Rectal smooth muscle tissue (tissue), 1 donor: ENCODE data around the gene NPB.
"Not testable (repeated sequence)": the region's sequence is repeated elsewhere in the genome, so short reads cannot be mapped to it uniquely, and the experiment has no call there.

Experiments
- H3K27ac ChIP-seq: one replicate; pipeline ENCODE4 v1.7.0; 2013; ENCODE audit warnings: low read depth, low read length, inconsistent platforms
- H3K27me3 ChIP-seq: one replicate; pipeline ENCODE4 v1.7.0; 2013; ENCODE audit warnings: low read length; ENCODE audit not compliant: control insufficient read depth, insufficient read depth
- H3K36me3 ChIP-seq: one replicate; pipeline ENCODE4 v1.7.0; 2013; ENCODE audit warnings: low read length; ENCODE audit not compliant: control insufficient read depth, insufficient read depth
- H3K4me1 ChIP-seq: one replicate; pipeline ENCODE4 v1.7.0; 2013; ENCODE audit warnings: low read length; ENCODE audit not compliant: control insufficient read depth, insufficient read depth
- H3K4me3 ChIP-seq: one replicate; pipeline ENCODE4 v1.7.0; 2013; ENCODE audit warnings: low read length
- H3K9ac ChIP-seq: one replicate; pipeline ENCODE4 v1.7.0; 2013; ENCODE audit warnings: low read length

Gene NPB

DNA sequence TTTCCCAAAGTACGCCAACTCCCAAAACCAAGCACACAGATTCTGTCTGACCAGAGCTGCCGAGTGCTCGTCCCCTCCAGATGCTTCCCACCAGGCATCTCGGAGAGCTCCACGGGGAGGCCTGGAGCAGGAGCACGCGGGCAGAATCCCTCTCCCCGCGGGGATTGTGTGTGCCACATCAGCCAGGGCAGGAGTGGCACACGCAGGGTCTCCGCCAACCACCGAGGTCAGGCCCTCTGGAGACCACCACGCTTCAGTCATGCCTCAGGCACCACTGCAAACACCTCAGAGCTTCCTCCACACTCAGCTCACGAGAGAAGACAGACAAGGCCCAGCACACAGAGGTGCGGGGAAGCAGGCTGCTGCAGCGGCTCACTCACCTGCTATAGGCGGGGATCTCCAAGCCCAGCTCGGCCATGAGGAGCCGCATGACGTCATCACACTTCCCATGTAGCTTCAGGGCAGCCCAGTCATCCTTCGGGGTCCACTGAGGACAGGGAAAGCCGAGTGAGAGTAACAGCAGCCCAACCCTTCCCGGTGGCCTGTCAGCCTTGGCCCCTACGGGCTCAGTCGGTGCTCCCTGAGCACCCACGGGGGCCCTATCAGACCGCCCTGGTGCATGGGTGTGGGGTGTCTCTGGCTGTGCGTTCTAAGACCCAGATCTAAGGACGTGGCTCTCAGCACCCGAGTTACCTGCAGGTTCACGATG is 11.5 kb downstream of the NPB start:
- Histone ChIP-seq H3K36me3 (peaks cover 28% of the 10 kb centered on the region), H3K27ac (no peak overlapping the region), H3K9ac (no peak overlapping the region), H3K27me3 (no peaks in the 10 kb centered on the region), H3K4me1 (peaks cover 11% of the 10 kb centered on the region), H3K4me3 (no peak overlapping the region)

DNA sequence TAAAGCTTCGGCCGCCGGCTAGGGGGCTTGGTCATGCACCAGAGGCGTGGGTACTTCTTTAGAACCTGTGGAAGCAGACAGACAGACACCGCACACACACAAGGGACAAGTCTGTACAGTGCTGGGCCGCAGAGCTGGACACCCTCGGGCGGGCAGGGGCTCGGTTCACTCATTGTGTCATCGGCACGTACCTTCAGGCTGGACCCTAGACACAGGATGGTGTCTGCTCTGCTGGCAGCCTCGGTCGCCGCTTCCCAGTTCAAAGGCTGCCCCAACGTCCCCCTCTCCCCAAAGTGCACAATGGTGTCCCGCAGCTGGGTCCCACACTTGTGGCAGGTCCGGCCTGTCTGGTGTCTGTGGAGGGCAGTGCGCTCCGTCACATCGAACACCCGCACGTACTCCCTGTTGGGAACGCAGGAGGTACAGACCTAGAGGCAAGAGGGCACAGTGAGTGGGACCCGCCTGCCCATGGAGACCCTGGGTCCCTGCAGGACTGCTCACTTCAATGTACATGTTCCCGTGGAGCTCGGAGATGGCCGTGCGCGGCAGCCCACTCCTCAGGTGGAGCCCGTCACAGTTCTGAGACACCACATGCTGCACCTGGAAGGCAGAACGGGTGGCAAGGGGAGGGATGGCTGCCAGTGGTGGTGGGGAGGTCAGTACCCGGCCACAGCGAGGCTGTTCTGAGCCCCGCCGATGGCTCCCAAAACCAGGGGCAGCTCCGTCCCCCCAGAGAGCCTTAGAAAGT is 12.2 kb downstream of the NPB start:
- H3K27ac ChIP-seq, result no peak overlapping the region

DNA sequence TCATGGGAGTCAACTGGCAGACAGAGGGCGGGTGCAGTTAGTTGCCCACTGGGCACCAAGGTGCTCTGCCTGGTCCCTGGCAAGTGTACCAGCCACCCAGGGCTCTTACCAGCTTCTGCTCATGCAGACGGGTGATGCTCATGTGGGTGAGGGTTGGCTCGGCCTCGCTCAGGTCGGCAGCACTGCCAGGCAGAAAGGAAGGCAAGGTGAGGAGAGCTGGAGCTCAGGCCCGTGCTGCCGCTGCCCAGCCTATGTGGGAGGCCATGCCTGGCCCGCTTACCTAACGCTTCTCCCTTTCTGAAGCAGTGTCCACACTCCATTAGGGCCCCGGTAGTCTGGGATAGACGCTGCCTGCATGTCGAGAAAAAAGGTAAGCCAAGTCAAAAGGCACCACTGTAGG is 13.3 kb downstream of the NPB start:
- H3K36me3 ChIP-seq, result peaks cover 33% of the 10 kb centered on the region
- peaks cover 10% of the 10 kb centered on the region for H3K4me1 ChIP-seq
- H3K27ac ChIP-seq, result no peak overlapping the region
- no peaks in the 10 kb centered on the region for H3K27me3 ChIP-seq
- no peak overlapping the region for H3K4me3 ChIP-seq
- H3K9ac ChIP-seq, result no peak overlapping the region

More for the DNA sequence above, 12.2 kb downstream of the NPB start:
- Histone ChIP-seq H3K27me3 (no peaks in the 10 kb centered on the region), H3K36me3 (peaks cover 28% of the 10 kb centered on the region), H3K4me3 (no peak overlapping the region), H3K4me1 (peaks cover 11% of the 10 kb centered on the region), H3K9ac (no peak overlapping the region)

DNA sequence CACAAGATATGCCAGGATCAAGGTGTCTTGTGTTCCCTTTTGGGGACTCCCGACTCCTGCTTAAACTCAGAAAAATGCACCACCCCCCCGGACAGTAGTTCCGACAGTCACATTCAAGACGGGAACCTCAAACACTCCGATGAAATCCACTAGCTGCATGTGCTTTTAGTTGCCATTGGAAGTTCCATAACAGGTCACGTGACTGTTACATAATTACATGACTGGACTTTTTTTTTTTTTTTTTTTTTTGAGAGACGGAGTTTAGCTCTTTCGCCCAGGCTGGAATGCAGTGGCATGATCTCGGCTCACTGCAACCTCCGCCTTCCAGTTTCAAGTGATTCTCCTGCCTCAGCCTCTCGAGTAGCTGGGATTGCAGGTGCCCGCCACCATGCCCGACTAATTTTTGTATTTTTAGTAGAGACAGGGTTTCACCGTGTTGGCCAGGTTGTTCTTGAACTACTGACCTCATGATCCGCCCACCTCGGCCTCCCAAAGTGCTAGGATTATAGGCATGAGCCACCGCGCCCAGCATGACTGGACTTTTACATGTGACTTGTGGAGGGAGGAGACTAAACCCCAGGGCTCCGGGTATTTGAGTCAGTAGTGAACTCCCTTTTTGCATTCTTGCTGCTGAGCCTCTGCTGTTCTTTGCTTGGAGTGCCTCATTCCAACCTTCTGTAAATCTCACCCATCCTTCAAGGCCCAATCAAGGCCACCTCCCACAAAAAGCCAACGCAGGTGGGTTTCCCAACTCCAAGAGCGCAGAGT is 14.4 kb downstream of the NPB start:
- Histone ChIP-seq H3K27ac (no peak overlapping the region), H3K27me3 (no peaks in the 10 kb centered on the region), H3K4me1 (peaks cover 6% of the 10 kb centered on the region), H3K4me3 (peak overlapping the region; percentile 70), H3K36me3 (peaks cover 40% of the 10 kb centered on the region), H3K9ac (no peak overlapping the region)

DNA sequence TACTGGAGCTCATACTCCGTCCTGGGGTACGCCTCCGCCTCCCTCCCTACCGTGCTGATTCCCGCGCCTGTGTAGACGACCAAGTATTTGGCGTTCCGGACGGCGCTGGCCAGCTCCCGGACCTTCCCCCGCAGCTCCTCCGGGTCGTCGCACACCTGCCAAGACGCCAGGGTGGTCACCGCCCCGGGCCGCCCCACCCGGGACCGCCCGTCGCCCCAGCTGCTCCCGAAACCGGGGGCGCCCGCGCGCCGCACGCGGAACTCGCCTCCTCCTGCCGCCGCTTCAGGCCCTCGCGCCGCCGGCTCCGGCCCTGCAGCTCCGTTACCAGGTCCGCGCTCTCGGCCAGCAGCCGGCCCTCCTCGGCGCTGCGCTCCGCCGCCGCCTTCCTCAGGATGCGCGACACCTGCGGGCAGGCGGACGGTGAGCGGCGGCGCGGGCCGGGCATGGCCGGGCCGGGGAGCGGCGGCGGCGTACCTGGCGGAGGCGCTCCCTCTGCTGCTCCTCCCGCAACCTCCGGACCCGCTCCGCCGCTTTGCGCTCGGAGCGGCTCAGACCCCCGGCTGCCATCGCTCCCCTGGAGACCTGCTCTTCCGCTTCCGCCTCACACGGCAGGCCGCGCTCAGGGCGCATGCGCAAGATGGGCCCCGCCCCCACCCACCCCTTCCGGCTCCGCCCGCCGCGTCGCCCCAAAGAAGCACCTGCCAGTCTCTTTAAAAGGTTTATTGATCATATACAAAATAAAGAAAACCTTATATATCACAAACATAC is 15.7 kb downstream of the NPB start, which contains the start of gene SIRT7:
SIRT7 (minus strand) TSS at position 612 of the 768 bp plus-strand sequence; CDS start at position 567, 45 bp downstream.
- Histone ChIP-seq H3K4me3 (peak within 1 kb of the TSS; percentile 70), H3K27me3 (no peaks in the 10 kb centered on the region), H3K9ac (peak within 1 kb of the TSS; percentile 66), H3K27ac (peak within 1 kb of the TSS; percentile 37), H3K4me1 (peaks cover 8% of the 10 kb centered on the region), H3K36me3 (peaks cover 48% of the 10 kb centered on the region)

DNA sequence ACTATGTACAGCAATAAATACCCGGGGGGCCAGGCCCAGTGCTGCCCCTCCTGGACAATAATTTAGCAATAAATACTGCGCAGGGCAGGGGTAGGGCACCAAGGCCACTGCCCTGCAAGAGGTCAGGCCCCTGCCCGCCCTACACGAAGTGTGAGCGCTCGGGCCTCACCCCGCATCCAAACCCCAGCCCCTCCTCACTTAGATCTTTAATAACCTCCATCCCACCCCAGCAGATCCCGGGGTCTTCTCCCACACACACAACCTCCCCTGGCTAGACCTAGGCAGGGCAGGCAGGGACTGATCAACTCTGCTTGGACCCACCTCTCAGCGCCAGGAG is 16.3 kb downstream of the NPB start:
- Histone ChIP-seq H3K4me3 (peak overlapping the region; percentile 45), H3K27ac (peak overlapping the region; percentile 20), H3K4me1 (peaks cover 10% of the 10 kb centered on the region), H3K36me3 (peaks cover 47% of the 10 kb centered on the region)
- not testable (repeated sequence) for H3K9ac ChIP-seq, H3K27me3 ChIP-seq

DNA sequence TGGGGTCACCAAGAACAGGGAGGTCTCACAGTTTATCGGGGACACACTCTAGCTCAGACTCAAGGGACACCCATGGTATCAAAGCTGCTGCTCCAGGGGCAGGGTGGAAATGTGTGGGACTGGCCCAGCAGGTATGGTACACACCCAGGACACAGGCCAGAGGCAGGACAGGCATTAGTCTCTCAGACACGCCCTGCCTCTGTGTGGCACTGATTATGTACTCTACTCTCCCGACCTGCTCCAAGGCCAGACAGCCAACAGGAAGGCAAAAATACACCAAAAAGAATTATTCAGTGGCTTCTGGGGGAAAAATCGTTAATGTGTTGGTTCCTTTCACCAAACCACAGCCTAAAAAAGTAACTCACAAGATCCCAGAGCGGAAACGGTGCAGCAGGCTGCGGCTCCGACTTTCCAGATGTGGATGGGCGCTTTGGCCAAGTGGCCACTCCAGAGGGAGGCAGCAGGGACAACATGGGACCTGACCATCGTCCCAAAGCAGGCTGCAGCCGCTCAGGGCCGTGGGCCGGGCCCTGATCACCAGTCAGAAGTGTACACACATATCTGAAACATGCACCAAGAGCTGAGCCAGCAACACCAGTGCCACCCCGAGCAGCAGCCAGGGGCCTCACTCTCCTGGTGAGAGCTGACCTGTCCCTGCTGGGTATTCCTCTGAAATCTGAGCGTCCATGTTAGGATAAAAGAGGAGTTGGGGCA is 17.0 kb downstream of the NPB start:
- no peak overlapping the region for H3K27ac ChIP-seq
- H3K9ac ChIP-seq, result no peak overlapping the region
- H3K27me3 ChIP-seq, result no peaks in the 10 kb centered on the region
- H3K4me1 ChIP-seq, result peaks cover 15% of the 10 kb centered on the region
- no peak overlapping the region for H3K4me3 ChIP-seq
- peaks cover 40% of the 10 kb centered on the region for H3K36me3 ChIP-seq

DNA sequence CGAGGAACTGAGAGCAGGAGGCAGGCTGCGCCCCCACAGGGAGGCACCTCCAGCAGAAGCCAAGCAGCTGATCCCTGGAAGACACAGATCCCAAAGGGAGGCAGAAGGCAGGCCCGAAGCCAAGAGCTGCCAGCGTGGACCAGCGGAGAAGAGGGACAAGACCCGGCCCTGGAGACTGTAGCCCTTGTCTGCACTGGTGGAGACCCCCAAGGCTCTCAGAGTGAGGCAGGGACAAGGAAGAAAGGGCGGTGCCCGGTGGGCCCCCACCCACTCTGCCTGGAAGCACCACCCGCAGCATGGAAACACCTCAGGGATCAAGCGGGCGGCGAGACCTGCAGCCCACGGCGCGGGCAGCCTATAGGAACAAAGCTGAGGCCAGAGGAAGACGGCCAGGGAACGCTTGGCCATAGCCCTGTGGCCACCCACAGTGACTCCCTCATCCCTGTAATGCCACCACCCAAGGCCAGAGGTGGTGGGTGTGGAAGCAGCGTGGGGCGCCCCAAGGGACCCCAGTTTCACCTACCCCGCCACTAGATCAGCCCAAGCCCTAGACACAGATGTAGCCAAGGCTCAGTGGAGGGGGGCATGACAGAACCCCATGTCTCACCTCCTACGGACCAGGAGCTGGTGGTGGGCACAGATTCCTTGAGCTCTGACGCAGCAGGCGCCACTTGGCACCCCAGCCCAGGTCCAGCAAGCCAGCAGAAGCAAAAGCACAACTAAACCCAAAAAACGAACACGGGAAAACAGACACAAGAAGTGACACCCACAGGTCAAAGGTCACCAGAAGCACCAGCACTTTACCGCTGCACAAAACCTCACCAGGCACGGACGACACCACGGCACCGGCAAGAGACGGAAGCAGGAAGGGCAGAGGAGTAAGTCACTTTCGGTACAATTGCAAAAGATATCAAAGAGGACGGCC is 18.8 kb downstream of the NPB start:
- H3K9ac ChIP-seq, result no peak overlapping the region
- peaks cover 22% of the 10 kb centered on the region for H3K4me1 ChIP-seq
- H3K36me3 ChIP-seq, result peaks cover 23% of the 10 kb centered on the region
- H3K27me3 ChIP-seq, result no peaks in the 10 kb centered on the region
- no peak overlapping the region for H3K4me3 ChIP-seq
- no peak overlapping the region for H3K27ac ChIP-seq

DNA sequence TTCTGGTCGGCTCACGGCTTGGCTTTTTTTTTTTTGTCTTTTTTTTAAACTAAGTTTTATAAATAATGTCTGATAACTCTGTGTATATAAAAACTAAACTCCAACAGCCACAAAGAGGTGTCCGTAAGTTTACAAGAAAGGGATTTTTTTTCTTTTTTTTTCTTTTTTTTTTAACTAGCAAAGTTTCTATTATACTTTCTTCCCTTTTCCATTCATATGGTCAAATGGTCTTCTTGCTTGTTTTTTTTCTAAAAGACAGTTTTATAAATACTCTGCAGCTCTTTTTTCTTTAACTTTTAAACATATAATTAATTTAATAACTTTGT is 19.5 kb downstream of the NPB start:
- Histone ChIP-seq H3K27me3 (no peaks in the 10 kb centered on the region), H3K9ac (no peak overlapping the region), H3K36me3 (peaks cover 23% of the 10 kb centered on the region), H3K27ac (no peak overlapping the region), H3K4me3 (no peak overlapping the region), H3K4me1 (peaks cover 26% of the 10 kb centered on the region)

DNA sequence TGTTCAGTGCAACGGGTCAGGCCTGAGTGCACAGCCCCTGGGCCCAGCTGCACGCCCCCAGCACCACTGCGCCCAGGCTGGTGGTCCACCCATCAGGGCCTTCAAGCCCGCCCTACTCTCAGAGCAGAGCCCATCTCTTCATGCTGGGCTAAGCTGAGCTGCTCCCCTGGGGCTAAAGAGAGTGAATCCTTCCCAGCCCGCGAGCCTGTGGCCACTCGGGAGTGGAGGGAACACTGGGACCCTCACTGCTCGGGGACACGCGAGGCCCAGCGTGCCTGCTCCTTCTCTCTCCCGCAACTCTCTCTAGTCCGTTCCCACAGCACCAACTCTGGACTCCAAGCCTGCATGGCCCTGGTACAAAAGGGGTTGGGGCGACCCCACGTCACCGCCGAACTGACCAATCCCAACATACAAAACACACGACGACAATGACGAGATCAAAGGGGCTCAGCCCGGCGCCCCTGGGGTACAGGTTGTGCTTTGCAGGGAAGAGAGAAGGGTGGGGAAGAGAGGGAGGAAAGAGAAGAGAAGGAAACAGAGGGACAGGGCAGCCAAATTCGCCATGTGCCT is 20.0 kb downstream of the NPB start:
- peaks cover 22% of the 10 kb centered on the region for H3K4me1 ChIP-seq
- H3K27ac ChIP-seq, result no peak overlapping the region
- H3K9ac ChIP-seq, result no peak overlapping the region
- H3K4me3 ChIP-seq, result no peak overlapping the region
- no peaks in the 10 kb centered on the region for H3K27me3 ChIP-seq
- peaks cover 23% of the 10 kb centered on the region for H3K36me3 ChIP-seq
